ENCODE data around the gene C1orf167.

C1orf167 gene

DNA sequence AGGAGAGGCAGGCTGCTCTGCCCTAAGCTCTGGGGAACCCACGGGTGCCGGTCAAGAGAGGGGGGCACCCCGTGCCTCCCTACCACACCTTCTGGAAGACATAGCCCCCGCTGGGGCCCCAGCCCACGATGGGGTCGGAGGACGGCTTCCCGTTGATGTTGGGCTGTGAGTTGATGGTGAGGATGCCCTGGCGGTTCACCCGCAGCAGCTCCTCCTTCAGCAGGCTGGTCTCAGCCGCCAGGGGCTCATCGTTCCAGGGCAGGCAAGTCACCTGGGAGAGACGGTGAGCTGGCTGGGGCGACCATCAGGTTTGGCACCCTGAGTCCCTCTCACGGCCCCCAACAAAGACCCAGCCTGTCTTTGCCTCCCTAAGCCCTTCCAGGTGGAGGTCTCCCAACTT lies 31.8 kb downstream of the C1orf167 start:
- TF ChIP-seq FOXM1 (IDR thresholded peaks at IDR 0.05; ENCODE audit: borderline replicate concordance, low read depth) (no peak), CEBPB (IDR thresholded peaks at IDR 0.05) (no peak), TAF1 (IDR thresholded peaks at IDR 0.05; ENCODE audit: low read depth) (no peak), TEAD4 (IDR thresholded peaks at IDR 0.05) (no peak), CREB1 (IDR thresholded peaks at IDR 0.05; ENCODE audit: low read depth) (no peak), MAX (IDR thresholded peaks at IDR 0.05) (no peak), REST (IDR thresholded peaks at IDR 0.05; ENCODE audit: low read depth) (no peak), EGR1 (IDR thresholded peaks at IDR 0.05) (no peak), NFIC (IDR thresholded peaks at IDR 0.05) (no peak), YY1 (IDR thresholded peaks at IDR 0.05; ENCODE audit: low read depth) (no peak), EP300 (IDR thresholded peaks at IDR 0.05; ENCODE audit: borderline replicate concordance) (no peak), ZBTB7A (IDR thresholded peaks at IDR 0.05; ENCODE audit: low read depth) (no peak), RAD21 (IDR thresholded peaks at IDR 0.05; ENCODE audit: low read depth) (no peak), USF1 (IDR thresholded peaks at IDR 0.05) (no peak), TCF12 (IDR thresholded peaks at IDR 0.05; ENCODE audit: low read depth) (no peak)

DNA sequence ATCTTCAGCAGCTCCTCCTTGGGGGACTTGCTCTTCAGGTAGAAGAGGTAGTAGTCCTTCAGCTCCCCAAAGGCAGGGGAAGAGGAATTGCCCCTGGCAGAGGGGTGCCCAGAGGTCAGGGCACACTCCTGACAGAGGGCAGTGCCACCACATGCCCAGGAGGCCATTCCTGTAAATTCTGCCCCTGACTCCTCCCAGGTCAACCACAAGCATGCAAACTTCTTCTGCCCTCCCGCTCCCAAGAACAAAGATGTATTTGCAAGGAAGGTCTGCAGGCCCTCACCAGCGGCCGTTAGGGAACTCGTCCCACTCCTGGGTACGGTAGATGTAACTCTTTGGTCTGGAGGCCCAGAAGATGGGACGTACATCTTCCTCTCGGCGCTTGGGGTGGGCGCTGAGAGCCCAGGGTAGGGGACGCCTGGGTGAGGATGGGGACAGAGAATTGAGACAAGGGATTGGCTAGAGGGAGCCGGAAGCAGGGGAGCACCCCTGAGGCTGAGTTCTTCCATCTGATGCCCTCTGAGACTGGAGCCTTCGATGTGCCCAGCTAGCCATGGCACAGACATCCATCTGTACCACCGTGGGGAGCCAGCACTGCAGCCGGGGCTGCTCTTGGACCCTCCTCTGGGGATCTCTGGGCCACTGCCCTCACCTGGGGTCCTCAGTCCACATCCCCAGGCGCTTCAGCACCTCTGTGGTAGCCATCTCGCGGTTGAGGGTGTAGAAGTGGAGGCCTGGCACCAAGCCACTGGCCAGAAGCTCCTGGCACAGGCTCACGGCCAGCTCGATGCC lies 32.6 kb downstream of the C1orf167 start:
- TF ChIP-seq REST (IDR thresholded peaks at IDR 0.05; ENCODE audit: low read depth) (no peak), CREB1 (IDR thresholded peaks at IDR 0.05; ENCODE audit: low read depth) (no peak), ZBTB7A (IDR thresholded peaks at IDR 0.05; ENCODE audit: low read depth) (no peak), FOXM1 (IDR thresholded peaks at IDR 0.05; ENCODE audit: borderline replicate concordance, low read depth) (no peak), RAD21 (IDR thresholded peaks at IDR 0.05; ENCODE audit: low read depth) (no peak), CEBPB (IDR thresholded peaks at IDR 0.05) (no peak), EGR1 (IDR thresholded peaks at IDR 0.05) (no peak), NFIC (IDR thresholded peaks at IDR 0.05) (no peak), MAX (IDR thresholded peaks at IDR 0.05) (no peak), YY1 (IDR thresholded peaks at IDR 0.05; ENCODE audit: low read depth) (no peak), EP300 (IDR thresholded peaks at IDR 0.05; ENCODE audit: borderline replicate concordance) (no peak), TEAD4 (IDR thresholded peaks at IDR 0.05) (no peak), TAF1 (IDR thresholded peaks at IDR 0.05; ENCODE audit: low read depth) (no peak), TCF12 (IDR thresholded peaks at IDR 0.05; ENCODE audit: low read depth) (no peak), USF1 (IDR thresholded peaks at IDR 0.05) (no peak)

- no peak for TF ChIP-seq REST (IDR thresholded peaks at IDR 0.05; ENCODE audit: low read depth)
- TF ChIP-seq NFIC (IDR thresholded peaks at IDR 0.05), result no peak
- no peak for TF ChIP-seq FOXM1 (IDR thresholded peaks at IDR 0.05; ENCODE audit: borderline replicate concordance, low read depth)
- TF ChIP-seq TAF1 (IDR thresholded peaks at IDR 0.05; ENCODE audit: low read depth), result no peak
Measured at GRCh38 chr1:11795238-11795890, 33.4 kb downstream of the C1orf167 start.

Measured in Ishikawa (cell line).